Choroid plexus epithelial cell (primary cell): ENCODE data around the gene HLA-DPA1.

Experiments
- DNase-seq: peaks from one replicate; pipeline ENCODE4 v3.0.0-alpha.2; 2010; ENCODE audit warnings: low read depth
- H3K4me3 ChIP-seq: 2 replicates; pipeline ENCODE4 v1.5.1; 2011; ENCODE audit warnings: low read depth, mild to moderate bottlenecking, control low read depth, low read length, moderate library complexity
- TF ChIP-seq, protein P1 (sequence below): conservative IDR thresholded peaks from 2 replicates; pipeline ENCODE4 v1.5.1; 2011; ENCODE audit warnings: low read depth, mild to moderate bottlenecking, control low read depth, inconsistent platforms, low read length, moderate library complexity

Gene HLA-DPA1

DNA sequence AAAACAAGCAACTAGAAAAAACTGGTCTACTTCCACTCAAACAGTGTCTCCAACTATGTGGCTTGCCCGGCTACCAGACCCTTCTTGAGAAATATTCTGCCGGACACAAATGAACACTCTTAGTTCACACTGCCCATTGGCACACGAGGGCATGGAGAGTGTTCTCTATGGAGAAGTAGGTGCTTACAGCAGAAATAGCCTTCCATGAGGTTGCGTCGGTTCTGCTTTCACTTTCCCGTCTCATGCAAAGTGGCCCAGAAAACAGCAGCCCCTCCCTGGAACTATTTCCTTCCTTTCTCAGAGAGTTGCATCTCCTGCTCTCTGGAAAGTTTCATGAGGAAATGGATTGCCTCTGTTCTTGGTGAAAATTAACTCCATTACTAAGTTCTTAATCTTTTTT, 54.5 kb downstream of the HLA-DPA1 start:
- TF ChIP-seq, protein P1, sequence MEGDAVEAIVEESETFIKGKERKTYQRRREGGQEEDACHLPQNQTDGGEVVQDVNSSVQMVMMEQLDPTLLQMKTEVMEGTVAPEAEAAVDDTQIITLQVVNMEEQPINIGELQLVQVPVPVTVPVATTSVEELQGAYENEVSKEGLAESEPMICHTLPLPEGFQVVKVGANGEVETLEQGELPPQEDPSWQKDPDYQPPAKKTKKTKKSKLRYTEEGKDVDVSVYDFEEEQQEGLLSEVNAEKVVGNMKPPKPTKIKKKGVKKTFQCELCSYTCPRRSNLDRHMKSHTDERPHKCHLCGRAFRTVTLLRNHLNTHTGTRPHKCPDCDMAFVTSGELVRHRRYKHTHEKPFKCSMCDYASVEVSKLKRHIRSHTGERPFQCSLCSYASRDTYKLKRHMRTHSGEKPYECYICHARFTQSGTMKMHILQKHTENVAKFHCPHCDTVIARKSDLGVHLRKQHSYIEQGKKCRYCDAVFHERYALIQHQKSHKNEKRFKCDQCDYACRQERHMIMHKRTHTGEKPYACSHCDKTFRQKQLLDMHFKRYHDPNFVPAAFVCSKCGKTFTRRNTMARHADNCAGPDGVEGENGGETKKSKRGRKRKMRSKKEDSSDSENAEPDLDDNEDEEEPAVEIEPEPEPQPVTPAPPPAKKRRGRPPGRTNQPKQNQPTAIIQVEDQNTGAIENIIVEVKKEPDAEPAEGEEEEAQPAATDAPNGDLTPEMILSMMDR = no peak
- peak overlapping the region; percentile 13 for H3K4me3 ChIP-seq
- peak; percentile 54 for DNase-seq

DNA sequence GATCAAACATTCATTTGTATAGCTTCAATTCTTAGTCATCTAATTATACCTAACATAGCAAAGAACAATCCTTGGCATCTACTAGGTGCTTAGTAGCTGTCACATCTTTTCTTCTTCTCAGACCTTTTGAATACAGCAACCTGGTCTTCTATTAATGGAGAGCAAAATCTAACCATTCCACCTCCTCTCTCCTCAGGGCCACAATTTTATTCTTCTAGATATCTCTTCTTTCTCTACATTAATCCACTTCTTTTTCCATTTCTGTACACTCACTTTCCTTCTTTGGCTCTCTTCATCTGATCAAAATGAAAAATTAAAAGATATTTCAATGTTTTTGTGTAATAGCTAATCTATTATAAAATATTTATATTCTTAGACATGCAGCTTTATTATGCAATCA, 55.0 kb downstream of the HLA-DPA1 start:
- DNase-seq = no peak
- TF ChIP-seq, protein P1 = no peak
- no peak overlapping the region for H3K4me3 ChIP-seq

DNA sequence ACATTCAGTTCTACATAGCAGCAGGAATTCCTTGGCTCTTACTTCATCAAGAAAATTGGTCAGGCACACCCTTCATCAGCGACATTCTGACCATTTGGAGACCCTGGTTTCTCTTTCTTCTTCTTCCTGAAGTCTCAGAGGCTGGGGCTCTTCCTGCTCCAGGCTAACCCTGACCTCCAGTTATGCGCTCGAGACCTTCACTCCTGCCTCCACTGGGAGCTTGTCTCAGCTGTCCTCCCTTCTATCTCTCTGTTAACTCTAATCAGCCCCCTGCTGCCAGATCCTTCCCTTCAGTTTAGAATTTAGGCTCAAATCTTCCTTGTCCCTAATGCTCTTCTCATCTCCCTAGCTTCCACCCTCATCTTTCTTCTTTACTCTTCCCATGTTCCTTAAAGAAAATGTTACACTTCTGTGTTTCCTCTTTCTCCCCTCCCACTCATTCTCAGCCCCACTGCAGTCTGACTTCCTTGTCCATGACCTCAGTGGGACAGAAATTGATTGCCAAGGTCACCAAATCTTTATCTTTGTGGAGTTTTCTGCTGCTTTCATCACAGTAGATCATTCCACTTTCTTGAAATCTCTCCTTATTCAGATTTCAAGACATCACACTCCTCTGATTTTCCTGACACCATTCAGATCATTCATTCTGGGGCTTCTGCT, 55.6 kb downstream of the HLA-DPA1 start:
- no peak for DNase-seq
- TF ChIP-seq, protein P1 = no peak
- H3K4me3 ChIP-seq = no peak overlapping the region

DNA sequence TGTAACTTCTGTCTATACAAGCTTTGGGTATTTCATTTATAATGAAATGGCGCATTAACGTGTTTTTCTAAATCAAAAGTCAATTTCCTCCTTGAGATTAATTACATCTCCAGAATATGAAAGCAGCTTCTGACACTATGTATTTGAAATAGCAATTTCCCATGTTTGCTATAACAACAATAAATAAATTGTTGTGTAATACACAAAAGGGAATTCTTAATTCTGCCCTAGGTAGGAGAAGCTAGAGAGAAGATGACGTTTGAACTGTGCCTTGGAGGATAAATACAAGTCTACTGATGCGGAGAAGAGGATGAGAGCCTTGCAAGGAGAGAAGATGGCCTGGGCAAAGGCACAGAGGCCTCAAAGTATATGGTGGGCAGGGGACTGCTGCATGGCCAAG, 56.4 kb downstream of the HLA-DPA1 start:
- TF ChIP-seq, protein P1 = no peak
- no peak for DNase-seq
- no peak overlapping the region for H3K4me3 ChIP-seq

DNA sequence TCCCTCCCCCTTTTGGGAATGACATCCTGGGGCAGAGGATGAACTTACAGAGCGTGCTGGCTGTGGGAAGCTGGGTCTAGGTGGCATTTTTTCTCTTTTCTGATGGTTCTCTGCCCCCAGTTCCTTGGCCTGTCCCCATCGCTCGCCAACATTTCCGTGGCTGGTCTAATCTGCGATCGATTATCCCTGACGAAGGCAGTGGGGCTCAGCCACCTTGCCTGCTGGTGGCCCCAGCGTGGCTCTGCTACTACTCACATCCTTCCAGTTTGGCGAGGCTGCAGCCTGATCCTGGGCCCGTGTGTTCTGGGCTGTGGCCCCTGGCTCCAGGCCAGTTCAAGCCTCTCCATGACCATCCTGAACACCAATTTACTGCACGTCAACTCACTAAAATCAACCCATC, 57.7 kb downstream of the HLA-DPA1 start:
- TF ChIP-seq, protein P1 = no peak
- DNase-seq = no peak
- H3K4me3 ChIP-seq = no peak overlapping the region

DNA sequence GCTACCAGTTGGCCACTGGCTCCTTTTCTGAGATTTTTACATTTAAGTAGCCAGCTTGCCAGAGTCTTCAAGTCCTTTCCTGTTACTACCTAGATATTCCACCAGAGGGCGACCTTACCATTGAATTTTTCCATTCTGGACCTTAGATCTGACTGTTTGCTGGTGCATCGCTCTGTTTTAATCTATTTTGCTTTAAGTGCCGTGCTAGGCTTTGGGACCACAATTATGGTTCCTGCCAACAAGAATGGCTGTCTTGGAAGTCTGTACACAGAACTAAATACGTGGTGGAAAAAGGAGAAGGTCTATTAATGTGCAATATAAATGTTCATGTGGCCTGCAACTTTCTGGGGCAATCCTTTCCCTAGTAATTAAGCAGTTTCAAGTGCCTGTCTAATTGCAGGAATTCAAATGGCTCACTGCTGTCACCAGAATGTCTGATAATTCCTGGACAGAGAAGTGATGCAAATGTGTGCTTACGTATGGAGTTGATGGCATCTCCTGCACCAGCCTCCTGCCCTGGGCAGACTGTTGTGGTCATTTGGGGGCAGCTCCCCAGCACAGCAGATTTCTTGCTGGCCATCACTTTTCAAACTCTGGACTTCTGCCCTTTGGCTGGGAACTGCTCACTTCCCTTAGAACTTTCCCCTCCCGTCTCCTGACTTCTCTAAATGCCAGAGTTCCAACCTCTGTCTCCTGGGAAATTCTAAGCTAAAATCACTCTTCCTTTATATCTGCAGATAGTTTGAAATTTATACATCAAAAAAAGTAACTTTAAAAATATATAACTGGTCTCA, 58.4 kb downstream of the HLA-DPA1 start:
- TF ChIP-seq, protein P1 = peak; percentile 73
- peak; percentile 94 for DNase-seq
- no peak overlapping the region for H3K4me3 ChIP-seq
